ENCODE measurements around the gene CCDC174. TPM values are rescaled to one million over a fixed set of nuclear protein-coding genes. Genes with fewer than 3 reads are reported as not detected.

The CCDC174 gene
- total and polyA plus RNA-seq, 2 donors (not counting 3 experiments of a cell fraction or from before 2014, with no cell fraction given) = 4.7 to 16.6 TPM

GRCh38 chr3:14680716-14681115, 29.2 kb downstream of the CCDC174 start:
- intact Hi-C loops (cut with micrococcal nuclease) = no loop called here
- no peaks in the 10 kb centered on the region for H4K20me1 ChIP-seq (replicated peaks; ENCODE audit: control insufficient read depth, extremely low read depth, insufficient read depth, low read length)
- no peak overlapping the region for H3K27ac ChIP-seq (ENCODE audit: insufficient read depth, low read depth, low read length)
- no peaks in the 10 kb centered on the region for H3K9me3 ChIP-seq (replicated peaks; ENCODE audit: control insufficient read depth, insufficient read depth, low read length)
- H3K4me1 ChIP-seq (ENCODE audit: control insufficient read depth, extremely low read depth, insufficient read depth, low read length) = no peaks in the 10 kb centered on the region
- no peaks in the 10 kb centered on the region for H3K79me2 ChIP-seq (ENCODE audit: control insufficient read depth, insufficient read depth, low read length)
- TF ChIP-seq EZH2 (IDR thresholded peaks at IDR 0.05; ENCODE audit: borderline replicate concordance, low read depth, low read length, severe bottlenecking) (no peak), POLR2A (IDR thresholded peaks at IDR 0.05; ENCODE audit: low read depth, low read length) (no peak), GATA2 (IDR thresholded peaks at IDR 0.05; ENCODE audit: insufficient read depth, insufficient read length, low read depth, low read length) (no peak), MYC (IDR thresholded peaks at IDR 0.05; ENCODE audit: low read depth, low read length) (no peak), JUN (IDR thresholded peaks at IDR 0.05; ENCODE audit: borderline replicate concordance, insufficient read depth, insufficient read length, low read depth) (no peak), CTCF (IDR thresholded peaks at IDR 0.05; ENCODE audit: extremely low read depth in 1 of 2, insufficient read depth in 1 of 2, low read depth in 1 of 2, low read length in 2 of 2) (no peak), MAX (IDR thresholded peaks at IDR 0.05; ENCODE audit: insufficient read depth, insufficient read length) (no peak), POLR2AphosphoS5 (IDR thresholded peaks at IDR 0.05; ENCODE audit: insufficient read depth, low read depth, low read length) (no peak), FOS (IDR thresholded peaks at IDR 0.05; ENCODE audit: borderline replicate concordance, insufficient read depth, low read length) (no peak)
- FAIRE-seq (no peak), DNase-seq (ENCODE audit: low read depth, low spot score) (peak; percentile 34)
- ChIA-PET POLR2A (no interaction called here), CTCF (interaction anchor here (1.2 to 2.8 kb wide), 2 partner anchors 101 to 240 kb away, joined by 3 to 14 read pairs; no protein-coding TSS in a partner anchor)
- no peak overlapping the region for H3K9ac ChIP-seq (replicated peaks; ENCODE audit: extremely low read depth, insufficient read depth, low read length)
- H3K9me1 ChIP-seq (replicated peaks; ENCODE audit: control insufficient read depth, extremely low read depth, insufficient read depth, low read length) = no peaks in the 10 kb centered on the region
- no peak overlapping the region for H3K4me2 ChIP-seq (ENCODE audit: insufficient read depth, low read length)
- H3K4me3 ChIP-seq (replicated peaks in 1 of 3; ENCODE audit: insufficient read depth in 1 of 3, low read depth in 1 of 3, low read length in 3 of 3) = no peak overlapping the region
- H3K36me3 ChIP-seq (ENCODE audit: control insufficient read depth in 2 of 2, extremely low read depth in 1 of 2, insufficient read depth in 2 of 2, low read length in 2 of 2) = no peaks in the 10 kb centered on the region
- H2AFZ ChIP-seq (ENCODE audit: low read depth, low read length) = no peak overlapping the region
- no TSS peak for BruUV-seq (replicated peaks)
- dilution Hi-C loops (cut with MboI; ENCODE audit: extremely low pct_ligation_motif_present, low sequenced_read_pairs) = no loop called here
- peaks cover 0 to 2% of the 10 kb centered on the region in 2 experiments for H3K27me3 ChIP-seq (ENCODE audit: control insufficient read depth in 2 of 2, insufficient read depth in 2 of 2, low read length in 2 of 2)

All from endothelial cell of umbilical vein (primary cell).